HL-60 (cell line): Measurements from ENCODE around the gene NAB2.

ENCODE experiments used
- DNase-seq, 2 experiments: peaks; one replicate each; pipeline ENCODE4 v3.0.0-alpha.2; 2010 to 2020; ENCODE audit warnings: low read depth in 1 of 2, low spot score in 1 of 2
- H3K27ac ChIP-seq: fragments of 250-450 bp; sonication (Bioruptor Pico); replicated peaks from 2 replicates; pipeline ENCODE4 v1.5.1; 2020; ENCODE audit warnings: mild to moderate bottlenecking, moderate library complexity
- H3K27me3 ChIP-seq: fragments of 250-450 bp; sonication (Bioruptor Pico); 2 replicates; pipeline ENCODE4 v1.5.1; 2021; ENCODE audit warnings: mild to moderate bottlenecking, moderate library complexity; ENCODE audit not compliant: insufficient read depth, poor library complexity, severe bottlenecking
- H3K4me3 ChIP-seq: replicated peaks from 2 replicates; pipeline ENCODE4 v1.5.1; 2011; ENCODE audit warnings: mild to moderate bottlenecking, control low read depth, low read length; ENCODE audit not compliant: insufficient read depth
- GABPA ChIP-seq: IDR thresholded peaks from 2 replicates; pipeline ENCODE4 v1.6.1; 2012; ENCODE audit warnings: low read depth
- POLR2AphosphoS5 ChIP-seq: IDR thresholded peaks from 2 replicates; pipeline ENCODE4 v1.6.1; 2012; ENCODE audit warnings: low read depth
- SPI1 ChIP-seq: IDR thresholded peaks from 2 replicates; pipeline ENCODE4 v1.6.1; 2012; ENCODE audit warnings: low read depth, mild to moderate bottlenecking, borderline replicate concordance
- TF ChIP-seq, protein P1 (sequence below): IDR thresholded peaks from 2 replicates; pipeline ENCODE4 v1.6.1; 2012; ENCODE audit warnings: low read depth; ENCODE audit not compliant: insufficient replicate concordance
- TF ChIP-seq, protein P2 (sequence below): IDR thresholded peaks from one replicate; pipeline ENCODE4 v1.5.1; 2011; ENCODE audit warnings: low read length, control low read depth, inconsistent platforms; ENCODE audit not compliant: insufficient read depth

The NAB2 gene

GRCh38 chr12:57141249-57141648 lies 52.3 kb downstream of the NAB2 start:
- Histone ChIP-seq H3K27me3 (no peaks in the 10 kb centered on the region), H3K27ac (no peak overlapping the region), H3K4me3 (no peak overlapping the region)
- DNase-seq: no peak
- TF ChIP-seq SPI1: no peak
- TF ChIP-seq, protein P1, sequence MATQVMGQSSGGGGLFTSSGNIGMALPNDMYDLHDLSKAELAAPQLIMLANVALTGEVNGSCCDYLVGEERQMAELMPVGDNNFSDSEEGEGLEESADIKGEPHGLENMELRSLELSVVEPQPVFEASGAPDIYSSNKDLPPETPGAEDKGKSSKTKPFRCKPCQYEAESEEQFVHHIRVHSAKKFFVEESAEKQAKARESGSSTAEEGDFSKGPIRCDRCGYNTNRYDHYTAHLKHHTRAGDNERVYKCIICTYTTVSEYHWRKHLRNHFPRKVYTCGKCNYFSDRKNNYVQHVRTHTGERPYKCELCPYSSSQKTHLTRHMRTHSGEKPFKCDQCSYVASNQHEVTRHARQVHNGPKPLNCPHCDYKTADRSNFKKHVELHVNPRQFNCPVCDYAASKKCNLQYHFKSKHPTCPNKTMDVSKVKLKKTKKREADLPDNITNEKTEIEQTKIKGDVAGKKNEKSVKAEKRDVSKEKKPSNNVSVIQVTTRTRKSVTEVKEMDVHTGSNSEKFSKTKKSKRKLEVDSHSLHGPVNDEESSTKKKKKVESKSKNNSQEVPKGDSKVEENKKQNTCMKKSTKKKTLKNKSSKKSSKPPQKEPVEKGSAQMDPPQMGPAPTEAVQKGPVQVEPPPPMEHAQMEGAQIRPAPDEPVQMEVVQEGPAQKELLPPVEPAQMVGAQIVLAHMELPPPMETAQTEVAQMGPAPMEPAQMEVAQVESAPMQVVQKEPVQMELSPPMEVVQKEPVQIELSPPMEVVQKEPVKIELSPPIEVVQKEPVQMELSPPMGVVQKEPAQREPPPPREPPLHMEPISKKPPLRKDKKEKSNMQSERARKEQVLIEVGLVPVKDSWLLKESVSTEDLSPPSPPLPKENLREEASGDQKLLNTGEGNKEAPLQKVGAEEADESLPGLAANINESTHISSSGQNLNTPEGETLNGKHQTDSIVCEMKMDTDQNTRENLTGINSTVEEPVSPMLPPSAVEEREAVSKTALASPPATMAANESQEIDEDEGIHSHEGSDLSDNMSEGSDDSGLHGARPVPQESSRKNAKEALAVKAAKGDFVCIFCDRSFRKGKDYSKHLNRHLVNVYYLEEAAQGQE: no peak
- TF ChIP-seq, protein P2, sequence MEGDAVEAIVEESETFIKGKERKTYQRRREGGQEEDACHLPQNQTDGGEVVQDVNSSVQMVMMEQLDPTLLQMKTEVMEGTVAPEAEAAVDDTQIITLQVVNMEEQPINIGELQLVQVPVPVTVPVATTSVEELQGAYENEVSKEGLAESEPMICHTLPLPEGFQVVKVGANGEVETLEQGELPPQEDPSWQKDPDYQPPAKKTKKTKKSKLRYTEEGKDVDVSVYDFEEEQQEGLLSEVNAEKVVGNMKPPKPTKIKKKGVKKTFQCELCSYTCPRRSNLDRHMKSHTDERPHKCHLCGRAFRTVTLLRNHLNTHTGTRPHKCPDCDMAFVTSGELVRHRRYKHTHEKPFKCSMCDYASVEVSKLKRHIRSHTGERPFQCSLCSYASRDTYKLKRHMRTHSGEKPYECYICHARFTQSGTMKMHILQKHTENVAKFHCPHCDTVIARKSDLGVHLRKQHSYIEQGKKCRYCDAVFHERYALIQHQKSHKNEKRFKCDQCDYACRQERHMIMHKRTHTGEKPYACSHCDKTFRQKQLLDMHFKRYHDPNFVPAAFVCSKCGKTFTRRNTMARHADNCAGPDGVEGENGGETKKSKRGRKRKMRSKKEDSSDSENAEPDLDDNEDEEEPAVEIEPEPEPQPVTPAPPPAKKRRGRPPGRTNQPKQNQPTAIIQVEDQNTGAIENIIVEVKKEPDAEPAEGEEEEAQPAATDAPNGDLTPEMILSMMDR: no peak
- TF ChIP-seq GABPA: no peak
- TF ChIP-seq POLR2AphosphoS5: no peak

GRCh38 chr12:57142121-57142520 lies 53.2 kb downstream of the NAB2 start:
- DNase-seq: no peak
- no peak overlapping the region for H3K4me3 ChIP-seq
- TF ChIP-seq GABPA (no peak), SPI1 (no peak), POLR2AphosphoS5 (no peak)
- TF ChIP-seq, protein P2: no peak
- TF ChIP-seq, protein P1: no peak
- no peak overlapping the region for H3K27ac ChIP-seq
- H3K27me3 ChIP-seq: no peaks in the 10 kb centered on the region

DNA sequence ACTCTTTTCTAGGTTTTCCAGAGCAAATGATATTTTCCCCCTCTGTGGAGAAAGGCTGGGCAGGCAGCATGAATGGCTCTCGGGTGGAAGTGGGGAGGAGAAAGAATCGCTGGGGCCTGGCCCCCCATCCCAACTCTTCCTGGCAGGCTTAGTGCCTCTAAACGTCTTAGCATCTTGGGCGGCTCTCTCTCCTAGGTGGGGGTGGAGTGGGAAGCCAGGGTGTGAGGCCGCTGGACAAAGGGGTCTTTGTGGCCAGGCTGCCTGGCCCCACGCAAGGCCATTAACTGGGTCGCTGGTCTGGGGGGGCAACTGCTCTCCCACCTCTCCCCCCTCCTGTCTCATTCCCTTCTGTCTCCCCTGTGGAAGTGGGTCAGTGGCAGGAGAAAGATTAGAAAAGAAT lies 53.8 kb downstream of the NAB2 start:
- Histone ChIP-seq H3K27me3 (no peaks in the 10 kb centered on the region), H3K27ac (no peak overlapping the region), H3K4me3 (no peak overlapping the region)
- no peak for DNase-seq
- no peak for TF ChIP-seq SPI1
- TF ChIP-seq, protein P1: no peak
- TF ChIP-seq GABPA: no peak
- TF ChIP-seq, protein P2: no peak
- TF ChIP-seq POLR2AphosphoS5: no peak
